K562 (cell line): ENCODE results near the gene C6orf47. TPM values are rescaled to one million over a fixed set of nuclear protein-coding genes. Genes with fewer than 3 reads are reported as not detected.
"Not testable (repeated sequence)": the region's sequence is repeated elsewhere in the genome, so short reads cannot be mapped to it uniquely, and the experiment has no call there.

ENCODE experiments used
- ATAC-seq: fragments of 200-7000 bp; cut with Tn5 transposase; 3 replicates; pipeline ENCODE4 v1.9.1; 2020; ENCODE audit warnings: moderate library complexity
- BruUV-seq: library from RNA; stranded (reverse); fragments of 400-500 nt; replicated peaks from 2 replicates; lab custom pipeline; 2021; lab: Mats Ljungman, UMichigan
- CTCF ChIA-PET: fragments of 300-600 bp; formaldehyde crosslinking; extraction: SDS; loops from one replicate; lab custom pipeline; 2021; ENCODE audit warnings: low intra/inter-chr PET ratio; lab: Yijun Ruan, JAX
- POLR2A ChIA-PET: fragments of 300-600, 350-650 bp; sonication (Branson Sonifier 250); formaldehyde crosslinking; extraction: SDS; loops from one replicate; lab custom pipeline; 2021; ENCODE audit warnings: antibody characterized with exemption, inconsistent platforms; lab: Yijun Ruan, JAX
- DNase-seq, 4 experiments: peaks; one replicate each; pipeline versions ENCODE4 v3.0.0 to v3.0.0-alpha.2; 2011 to 2018; ENCODE audit warnings: low spot score in 3 of 4, mixed read lengths in 3 of 4; ENCODE audit errors: extremely low read depth in 1 of 4
- FAIRE-seq: peaks from 2 replicates; lab custom pipeline; 2011; peaks lifted over from hg19 to GRCh38; lab: Jason Lieb, UNC
- H2AFZ ChIP-seq: 2 replicates; pipeline ENCODE4 v1.6.0; 2011; ENCODE audit warnings: low read depth, low read length, control low read depth, inconsistent platforms
- H3K27ac ChIP-seq: fragments of 200-600 bp; 3 replicates; pipeline ENCODE4 v1.8.0; 2011; ENCODE audit warnings: low read depth, mild to moderate bottlenecking, control low read depth, inconsistent platforms, low read length, moderate library complexity, mixed read lengths; ENCODE audit errors: extremely low read depth
- H3K27me3 ChIP-seq, 2 experiments: fragments of 300-600 bp in 1 of 2; 2 replicates in 1 of 2; 3 replicates in 1 of 2; pipeline versions ENCODE4 v1.6.0 to v1.8.0; 2011; ENCODE audit warnings: inconsistent platforms in 2 of 2, low read length in 2 of 2, mild to moderate bottlenecking in 1 of 2, mixed read lengths in 1 of 2, moderate library complexity in 1 of 2; ENCODE audit not compliant: control insufficient read depth in 2 of 2, insufficient read depth in 2 of 2
- H3K36me3 ChIP-seq: fragments of 300-600 bp; 3 replicates; pipeline ENCODE4 v1.8.0; 2011; ENCODE audit warnings: mild to moderate bottlenecking, low read length, inconsistent platforms; ENCODE audit not compliant: control insufficient read depth, insufficient read depth
- H3K4me1 ChIP-seq, 2 experiments: fragments of 200-600 bp in 1 of 2; replicated peaks in 1 of 2; 2 replicates in 1 of 2; 3 replicates in 1 of 2; pipeline versions ENCODE4 v1.5.1 to v1.8.0; 2011; ENCODE audit warnings: inconsistent platforms in 2 of 2, low read length in 2 of 2, mild to moderate bottlenecking in 1 of 2, mixed read lengths in 1 of 2, moderate library complexity in 1 of 2; ENCODE audit not compliant: control insufficient read depth in 2 of 2, insufficient read depth in 2 of 2
- H3K4me2 ChIP-seq: 2 replicates; pipeline ENCODE4 v1.6.1; 2011; ENCODE audit warnings: low read length, control low read depth, inconsistent platforms, mixed read lengths; ENCODE audit not compliant: insufficient read depth
- H3K4me3 ChIP-seq: fragments of 200-600 bp; sonication (generic), shearing (Covaris generic); 2 replicates; pipeline ENCODE4 v1.5.1; 2016; ENCODE audit warnings: control low read depth, inconsistent platforms
- H3K79me2 ChIP-seq: fragments of 200-600 bp; 3 replicates; pipeline ENCODE4 v1.8.0; 2011; ENCODE audit warnings: low read length, inconsistent platforms; ENCODE audit not compliant: control insufficient read depth, insufficient read depth
- H3K9ac ChIP-seq, 2 experiments: 2 replicates each; pipeline versions ENCODE4 v1.6.0 to v1.6.1; 2011; ENCODE audit warnings: low read depth in 2 of 2, low read length in 2 of 2, control low read depth in 1 of 2, inconsistent platforms in 1 of 2, mild to moderate bottlenecking in 1 of 2, mixed read lengths in 1 of 2; ENCODE audit not compliant: insufficient read depth in 1 of 2
- H3K9me1 ChIP-seq: one replicate; pipeline ENCODE4 v1.6.0; 2011; ENCODE audit warnings: inconsistent platforms, mild to moderate bottlenecking, low read length, moderate library complexity; ENCODE audit not compliant: control insufficient read depth, insufficient read depth
- H3K9me3 ChIP-seq: replicated peaks from 2 replicates; pipeline ENCODE4 v1.5.1; 2011; ENCODE audit warnings: low read depth, low read length, inconsistent platforms; ENCODE audit not compliant: control insufficient read depth, insufficient read depth
- H4K20me1 ChIP-seq: replicated peaks from 2 replicates; pipeline ENCODE4 v1.6.1; 2011; ENCODE audit warnings: low read length, inconsistent platforms, mixed read lengths; ENCODE audit not compliant: control insufficient read depth, insufficient read depth
- CEBPB ChIP-seq: fragments of 450-650 bp; IDR thresholded peaks from 2 replicates; pipeline ENCODE4 v1.6.1; 2016; ENCODE audit warnings: missing genetic modification characterization, missing compliant biosample characterization
- FOXJ2 ChIP-seq: fragments of 200-800 bp; sonication (Bioruptor generic); IDR thresholded peaks from 2 replicates; pipeline ENCODE4 v1.6.1; 2016; ENCODE audit warnings: missing genetic modification characterization, missing compliant biosample characterization
- GATA2 ChIP-seq: sonication (generic); formaldehyde crosslinking; IDR thresholded peaks from 2 replicates; pipeline ENCODE4 v1.4.0; 2020; ENCODE audit warnings: mild to moderate bottlenecking, missing genetic modification reagents
- HNRNPLL ChIP-seq: fragments of 200-400 bp; formaldehyde crosslinking; IDR thresholded peaks from 2 replicates; pipeline ENCODE4 v1.6.1; 2017; ENCODE audit warnings: low read length, low read depth, mild to moderate bottlenecking; ENCODE audit not compliant: poor library complexity, severe bottlenecking
- KLF13 ChIP-seq: fragments of 450-650 bp; IDR thresholded peaks from 2 replicates; pipeline ENCODE4 v1.6.1; 2016; ENCODE audit warnings: missing genetic modification characterization, low read depth, mild to moderate bottlenecking, missing compliant biosample characterization, moderate library complexity, borderline replicate concordance
- POLR2B ChIP-seq: fragments of 450-650 bp; IDR thresholded peaks from 2 replicates; pipeline ENCODE4 v1.6.1; 2018; ENCODE audit warnings: low read depth; ENCODE audit not compliant: partially characterized antibody
- SRSF7 ChIP-seq: fragments of 200-400 bp; formaldehyde crosslinking; optimal IDR thresholded peaks from 2 replicates; pipeline ENCODE3; 2017; ENCODE audit warnings: mild to moderate bottlenecking, low read depth, low read length
- ZBTB17 ChIP-seq: fragments of 450-650 bp; formaldehyde crosslinking; IDR thresholded peaks from 2 replicates; pipeline ENCODE4 v1.4.0; 2020; ENCODE audit warnings: mild to moderate bottlenecking
- WGBS: fragments of 100-300 bp; shearing (Covaris generic); methylation state at CpG from one replicate; pipeline ENCODE4 v1.1.6; 2016; ENCODE audit warnings: low coverage, mixed read lengths; ENCODE audit not compliant: insufficient coverage; ENCODE audit errors: missing lambda C conversion rate; 5-methylcytosine and 5-hydroxymethylcytosine counted together
- in situ Hi-C: fragments of 300-500 bp; cut with MboI; formaldehyde crosslinking; loops from 4 replicates; pipeline ENCODE4 v1.15.0; 2018; ENCODE audit warnings: inconsistent platforms, mixed read lengths
- intact Hi-C: fragments of 100-400 bp; cut with micrococcal nuclease; formaldehyde crosslinking; loops from 2 replicates; pipeline ENCODE4 v1.14.2; 2022
- polyA plus RNA-seq, 8 experiments: library from polyadenylated mRNA; depleted of rRNA in 4 of 8; stranded (reverse) in 5 of 8; unstranded in 3 of 8; fragments of >200 nt; fragmentation: Nextera tagmentation in 2 of 8; fragmentation: Illumina TruSeq in 1 of 8; extraction: Ambion mirVana in 2 of 8; extraction: Trizol in 1 of 8; gene quantifications; 2 replicates each; pipeline versions ENCODE4 v1.2.1 to v1.2.3, GENCODE V29; 2011 to 2014; ENCODE audit warnings: inconsistent platforms in 1 of 8, missing spikeins in 1 of 8
- total RNA-seq, 7 experiments: library from RNA; depleted of rRNA in 6 of 7; stranded (reverse); fragments of >200 nt in 6 of 7; fragmentation: Illumina TruSeq in 2 of 7; extraction: Trizol in 2 of 7; gene quantifications; 2 replicates each; pipeline versions ENCODE4 v1.2.1 to v1.2.3, GENCODE V29; 2011 to 2021; ENCODE audit warnings: low replicate concordance in 1 of 7

Gene C6orf47
- total and polyA plus RNA-seq, 9 of the 15 experiments (the other 6 are each of a cell fraction or from before 2014, with no cell fraction given) = 0.14 to 43.8 (median 27.0) TPM

- TF ChIP-seq POLR2B (peak; percentile 78), SRSF7 (no peak), KLF13 (peak; percentile 63; the same call in 1 of the 2 replicates), FOXJ2 (tag) (no peak), ZBTB17 (CRISPR knock-in tag) (peak; percentile 91), GATA2 (no peak), HNRNPLL (peak; percentile 66)
- TF ChIP-seq, all 486 proteins: peak for 195
These were observed at the start of gene C6orf47 (continued) for GRCh38 chr6:31660381-31661261.

DNA sequence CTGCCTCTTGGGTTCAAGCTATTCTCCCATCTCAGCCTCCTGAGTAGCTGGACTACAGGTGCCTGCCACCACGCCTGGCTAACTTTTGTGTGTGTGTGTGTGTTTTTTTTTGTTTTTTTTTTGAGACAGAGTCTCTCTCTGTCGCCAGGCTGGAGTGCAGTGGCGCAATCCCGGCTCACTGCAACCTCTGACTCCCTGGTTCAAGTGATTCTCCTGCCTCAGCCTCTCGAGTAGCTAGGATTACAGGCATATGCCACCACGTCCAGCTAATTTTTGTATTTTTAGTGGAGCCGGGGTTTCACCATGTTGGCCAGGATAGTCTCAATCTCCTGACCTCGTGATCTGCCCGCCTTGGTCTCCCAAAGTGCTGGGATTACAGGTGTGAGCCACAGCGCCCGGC lies 48.6 kb upstream of the C6orf47 start:
- ATAC-seq, H3K4me3 ChIP-seq, H3K27ac ChIP-seq, H3K27me3 ChIP-seq, FAIRE-seq, H4K20me1 ChIP-seq, H3K36me3 ChIP-seq, H3K79me2 ChIP-seq, H3K9ac ChIP-seq, intact Hi-C loops, H3K4me2 ChIP-seq, H3K9me3 ChIP-seq, in situ Hi-C loops, BruUV-seq, H2AFZ ChIP-seq, H3K9me1 ChIP-seq, DNase-seq: not testable (repeated sequence)
- POLR2A ChIA-PET = interaction anchor here (0.6 to 12.4 kb wide), 3 partner anchors 15 to 161 kb away, joined by 3 to 223 read pairs (median 4); partner anchors contain the start of genes DDAH2, LY6G6C and MPIG6B
- TF ChIP-seq CEBPB = peak; percentile 74
- WGBS = 73% methylated on average over 11 of the region's 11 CpGs
- peaks cover 31 to 43% of the 10 kb centered on the region in 2 experiments for H3K4me1 ChIP-seq
- CTCF ChIA-PET = interaction anchor here (0.6 kb wide), 1 partner anchor 253 kb away, joined by 3 read pairs; no protein-coding TSS in a partner anchor
